Measurements from ENCODE around the gene ANKS1A.

DNA sequence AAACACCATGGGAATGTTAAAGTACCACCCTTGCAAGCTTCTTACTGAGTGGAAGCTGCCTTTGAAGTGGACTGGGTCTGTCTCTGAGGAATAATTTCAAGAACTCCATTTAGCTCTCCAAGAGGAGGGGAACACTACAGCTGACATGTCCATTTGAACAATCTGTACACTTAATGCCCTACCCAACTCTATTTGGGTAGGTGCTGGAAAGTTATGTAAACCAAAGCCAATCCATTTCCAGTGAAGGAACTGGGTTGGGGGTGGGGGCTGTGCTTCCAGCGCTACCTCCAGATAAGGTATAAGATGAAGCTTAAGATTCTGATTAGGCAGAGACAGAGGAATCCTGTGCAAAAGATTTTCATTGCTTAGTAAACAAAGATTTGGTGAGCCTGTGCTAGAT is 130.1 kb downstream of the ANKS1A start:
- TF ChIP-seq POLR2A (IDR thresholded peaks at IDR 0.05; ENCODE audit: low read length) (no peak), GATA1 (IDR thresholded peaks at IDR 0.05; ENCODE audit: low read depth, low read length) (no peak)
